GM12801 (cell line): ENCODE measurements around the gene RNF38.

Source experiments
- TF ChIP-seq, protein P1 (sequence below): IDR thresholded peaks from one replicate; pipeline ENCODE4 v1.5.1; 2011; ENCODE audit warnings: control low read depth; ENCODE audit not compliant: insufficient read length; ENCODE audit errors: extremely low read depth

Gene RNF38

DNA sequence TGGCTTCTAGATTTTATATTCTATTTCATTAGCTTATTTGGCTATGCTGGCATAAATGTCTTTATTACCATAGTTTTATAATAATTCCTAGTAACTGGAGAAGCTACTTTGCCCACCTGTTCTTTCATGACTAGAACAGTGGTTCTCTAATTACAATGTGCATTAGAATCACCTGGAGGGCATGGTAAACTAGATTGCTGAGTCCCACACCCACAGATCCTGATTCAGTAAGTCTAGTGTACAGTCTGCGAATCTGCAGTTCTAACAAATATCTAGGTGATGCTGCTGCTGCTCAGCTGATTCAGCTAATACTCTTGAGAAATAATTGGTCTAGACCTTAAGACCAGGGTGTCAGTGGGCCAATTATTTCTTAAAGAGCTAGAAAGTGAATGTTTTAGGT lies 35.5 kb downstream of the RNF38 start:
- TF ChIP-seq, protein P1, sequence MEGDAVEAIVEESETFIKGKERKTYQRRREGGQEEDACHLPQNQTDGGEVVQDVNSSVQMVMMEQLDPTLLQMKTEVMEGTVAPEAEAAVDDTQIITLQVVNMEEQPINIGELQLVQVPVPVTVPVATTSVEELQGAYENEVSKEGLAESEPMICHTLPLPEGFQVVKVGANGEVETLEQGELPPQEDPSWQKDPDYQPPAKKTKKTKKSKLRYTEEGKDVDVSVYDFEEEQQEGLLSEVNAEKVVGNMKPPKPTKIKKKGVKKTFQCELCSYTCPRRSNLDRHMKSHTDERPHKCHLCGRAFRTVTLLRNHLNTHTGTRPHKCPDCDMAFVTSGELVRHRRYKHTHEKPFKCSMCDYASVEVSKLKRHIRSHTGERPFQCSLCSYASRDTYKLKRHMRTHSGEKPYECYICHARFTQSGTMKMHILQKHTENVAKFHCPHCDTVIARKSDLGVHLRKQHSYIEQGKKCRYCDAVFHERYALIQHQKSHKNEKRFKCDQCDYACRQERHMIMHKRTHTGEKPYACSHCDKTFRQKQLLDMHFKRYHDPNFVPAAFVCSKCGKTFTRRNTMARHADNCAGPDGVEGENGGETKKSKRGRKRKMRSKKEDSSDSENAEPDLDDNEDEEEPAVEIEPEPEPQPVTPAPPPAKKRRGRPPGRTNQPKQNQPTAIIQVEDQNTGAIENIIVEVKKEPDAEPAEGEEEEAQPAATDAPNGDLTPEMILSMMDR, result no peak

DNA sequence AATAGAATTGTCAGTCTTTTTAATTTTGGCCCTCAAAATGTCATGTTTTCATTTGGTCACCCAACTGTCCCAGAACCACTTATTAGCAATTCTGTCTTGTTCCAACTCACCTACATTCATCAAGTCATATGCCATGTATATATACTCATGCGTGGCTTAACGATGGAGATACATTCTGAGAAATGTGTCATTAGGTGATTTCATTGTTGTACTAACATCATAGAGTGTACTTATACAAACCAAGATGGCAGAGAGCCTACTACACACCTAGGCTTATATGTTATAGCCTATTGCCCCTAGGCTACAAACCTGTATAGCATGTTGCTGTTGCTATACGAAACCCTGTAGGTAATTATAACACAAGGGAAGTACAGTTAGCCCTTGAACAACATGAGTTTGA lies 36.6 kb downstream of the RNF38 start:
- TF ChIP-seq, protein P1, result no peak

DNA sequence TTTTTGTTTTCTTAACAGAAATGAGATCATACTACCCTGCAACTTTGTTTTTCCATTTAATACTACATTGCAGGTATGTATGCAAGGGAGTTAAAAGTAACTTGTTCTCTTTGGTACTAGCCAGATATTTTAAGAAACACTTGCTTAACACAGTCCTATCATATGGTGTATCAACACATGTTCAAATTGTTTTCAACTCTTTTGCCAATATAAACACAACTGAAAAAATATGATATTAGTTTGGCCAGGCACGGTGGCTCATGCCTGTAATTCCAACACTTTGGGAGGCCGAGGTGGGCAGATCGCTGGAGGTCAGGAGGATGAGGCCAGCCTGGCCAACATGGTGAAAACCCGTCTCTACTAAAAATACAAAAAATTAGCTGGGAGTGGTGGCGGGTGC lies 41.6 kb downstream of the RNF38 start:
- TF ChIP-seq, protein P1, result no peak

DNA sequence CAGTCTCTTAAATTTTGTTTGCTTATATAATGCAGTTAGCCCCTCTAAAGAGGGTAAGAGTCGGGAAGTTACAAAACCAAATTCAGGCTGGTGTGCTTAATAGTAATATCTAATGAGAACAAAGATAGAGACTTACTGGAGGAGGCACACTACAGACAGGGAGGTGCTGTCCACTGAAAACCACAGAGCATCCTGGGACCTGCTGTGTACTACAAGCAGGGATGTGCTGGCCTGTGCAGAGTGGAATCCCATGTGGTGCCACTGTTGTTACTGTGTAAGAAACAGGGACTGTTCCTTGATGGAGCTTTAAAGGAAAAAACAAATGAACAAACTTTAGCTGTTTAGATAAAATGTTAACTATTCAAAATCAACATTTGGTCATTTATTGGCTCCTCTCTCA lies 42.4 kb downstream of the RNF38 start:
- TF ChIP-seq, protein P1, result no peak

DNA sequence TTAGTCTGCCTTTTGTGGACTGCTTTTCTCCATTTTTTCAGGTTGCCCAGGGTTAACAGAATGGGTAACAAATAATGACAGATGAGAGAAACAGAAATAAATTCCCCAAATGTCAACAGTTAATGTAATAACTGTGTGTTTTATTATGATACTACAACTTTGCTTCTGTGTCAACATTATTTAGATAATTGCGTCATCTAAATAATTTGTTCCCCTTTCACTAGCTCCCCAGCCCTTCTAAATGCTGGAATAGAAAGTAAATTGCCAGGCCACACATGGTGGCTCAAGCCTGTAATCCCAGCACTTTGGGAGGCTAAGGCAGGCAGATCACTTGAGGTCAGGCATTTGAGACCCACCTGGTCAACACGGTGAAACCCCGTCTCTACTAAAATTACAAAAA lies 53.5 kb downstream of the RNF38 start:
- TF ChIP-seq, protein P1, result no peak

DNA sequence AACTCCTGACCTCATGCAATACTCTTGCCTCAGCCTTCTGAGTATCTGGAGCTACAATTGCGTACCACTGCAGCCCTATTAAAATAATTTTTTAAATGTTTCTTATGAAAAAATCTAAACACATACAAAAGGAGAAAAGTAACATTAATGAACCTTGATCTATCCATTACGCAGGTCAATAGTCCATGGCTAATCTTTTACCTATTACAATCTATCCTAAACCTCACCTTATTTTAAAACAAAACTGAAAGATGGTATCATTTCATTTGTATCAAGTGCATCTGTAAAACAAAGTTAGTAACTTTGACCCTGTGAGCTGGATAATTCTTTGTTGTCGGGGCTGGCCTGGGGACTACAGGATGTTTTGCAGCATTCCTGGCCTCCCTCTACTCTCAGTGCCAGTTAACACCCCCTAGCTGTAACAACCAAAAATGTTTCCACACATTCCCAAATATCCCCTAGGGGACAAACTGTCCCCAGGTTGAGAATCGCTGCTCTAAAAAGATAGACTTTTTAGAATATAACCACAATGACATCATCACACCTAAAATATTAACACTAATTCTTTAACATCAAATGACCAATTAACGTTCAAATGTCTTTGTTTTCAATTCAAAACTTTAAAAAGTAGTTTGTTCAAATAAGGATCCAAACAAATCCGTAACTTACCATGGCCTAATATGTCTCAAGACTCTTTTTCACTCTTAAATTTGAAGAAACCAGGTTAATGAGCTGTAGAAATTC lies 54.8 kb downstream of the RNF38 start:
- TF ChIP-seq, protein P1, result no peak

DNA sequence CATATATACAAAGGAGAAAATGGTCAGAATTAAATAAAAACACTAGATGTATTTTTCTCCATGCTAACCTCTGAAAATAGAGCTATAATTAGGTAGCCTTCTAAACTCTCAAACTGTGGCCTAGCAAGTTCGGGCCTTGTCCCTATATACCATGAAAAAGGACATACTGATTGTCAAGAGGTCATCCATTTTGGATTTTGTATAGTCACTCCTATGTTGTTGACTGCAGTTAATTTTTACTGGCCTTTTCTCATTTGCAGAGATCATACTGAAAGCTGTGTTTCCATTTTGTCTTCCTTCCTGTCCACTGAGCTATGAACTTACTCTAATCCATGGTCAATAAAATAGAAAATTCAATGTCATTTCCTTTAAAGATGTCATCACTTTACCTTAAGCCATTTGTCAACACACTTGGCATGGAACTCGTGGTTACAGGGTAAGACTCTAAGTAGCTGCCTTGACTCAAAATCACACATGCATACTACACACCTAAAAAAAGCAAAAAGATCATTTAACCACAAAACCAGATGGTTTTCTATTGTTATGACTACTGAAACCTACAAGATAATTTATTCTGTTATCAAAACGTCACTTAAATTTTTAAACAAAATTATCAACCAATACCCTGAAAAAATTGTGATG lies 58.0 kb downstream of the RNF38 start:
- TF ChIP-seq, protein P1, result no peak
